BE2C (cell line): Measurements from ENCODE around the gene SRD5A1.
A peak's percentile ranks its signal among the peaks of the same experiment; 100 is the strongest.

Experiments used
- DNase-seq: peaks from one replicate; pipeline ENCODE4 v3.0.0-alpha.2; 2020
- H3K27me3 ChIP-seq: fragments of 250-450 bp; sonication (Bioruptor Pico); 2 replicates; pipeline ENCODE4 v1.5.1; 2020; ENCODE audit warnings: mild to moderate bottlenecking
- H3K36me3 ChIP-seq: fragments of 250-450 bp; sonication (Bioruptor Pico); 2 replicates; pipeline ENCODE4 v1.5.1; 2020; ENCODE audit warnings: mild to moderate bottlenecking
- H3K4me1 ChIP-seq: fragments of 250-450 bp; sonication (Bioruptor Pico); 2 replicates; pipeline ENCODE4 v1.5.1; 2020
- H3K4me3 ChIP-seq: 2 replicates; pipeline ENCODE4 v1.5.1; 2011; ENCODE audit warnings: low read depth, low read length
- H3K9me3 ChIP-seq: fragments of 250-450 bp; sonication (Bioruptor Pico); 2 replicates; pipeline ENCODE4 v1.5.1; 2020
- TF ChIP-seq, protein P1 (sequence below): IDR thresholded peaks from 2 replicates; pipeline ENCODE4 v1.5.1; 2012; ENCODE audit warnings: mild to moderate bottlenecking, low read depth, low read length

SRD5A1 gene

DNA sequence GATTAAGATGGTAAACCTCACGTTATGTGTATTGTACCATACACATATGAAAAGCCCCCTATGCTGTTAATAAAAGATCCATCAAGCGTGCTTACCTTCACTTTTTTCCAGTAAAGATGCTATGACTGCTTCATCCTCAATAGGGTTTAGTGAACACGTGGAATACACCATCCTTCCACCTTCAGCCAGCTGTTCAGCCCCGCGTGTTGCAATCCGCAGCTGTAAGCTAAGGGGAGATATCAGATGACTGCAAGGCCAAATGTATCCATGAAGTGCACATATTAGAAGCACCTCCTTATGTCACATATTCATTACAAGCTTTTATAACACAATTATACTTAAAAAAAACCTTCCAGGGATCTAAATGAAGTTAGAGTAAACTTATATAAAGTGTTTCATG is 16.6 kb upstream of the SRD5A1 start:
- no peak for DNase-seq
- TF ChIP-seq, protein P1, sequence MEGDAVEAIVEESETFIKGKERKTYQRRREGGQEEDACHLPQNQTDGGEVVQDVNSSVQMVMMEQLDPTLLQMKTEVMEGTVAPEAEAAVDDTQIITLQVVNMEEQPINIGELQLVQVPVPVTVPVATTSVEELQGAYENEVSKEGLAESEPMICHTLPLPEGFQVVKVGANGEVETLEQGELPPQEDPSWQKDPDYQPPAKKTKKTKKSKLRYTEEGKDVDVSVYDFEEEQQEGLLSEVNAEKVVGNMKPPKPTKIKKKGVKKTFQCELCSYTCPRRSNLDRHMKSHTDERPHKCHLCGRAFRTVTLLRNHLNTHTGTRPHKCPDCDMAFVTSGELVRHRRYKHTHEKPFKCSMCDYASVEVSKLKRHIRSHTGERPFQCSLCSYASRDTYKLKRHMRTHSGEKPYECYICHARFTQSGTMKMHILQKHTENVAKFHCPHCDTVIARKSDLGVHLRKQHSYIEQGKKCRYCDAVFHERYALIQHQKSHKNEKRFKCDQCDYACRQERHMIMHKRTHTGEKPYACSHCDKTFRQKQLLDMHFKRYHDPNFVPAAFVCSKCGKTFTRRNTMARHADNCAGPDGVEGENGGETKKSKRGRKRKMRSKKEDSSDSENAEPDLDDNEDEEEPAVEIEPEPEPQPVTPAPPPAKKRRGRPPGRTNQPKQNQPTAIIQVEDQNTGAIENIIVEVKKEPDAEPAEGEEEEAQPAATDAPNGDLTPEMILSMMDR, result no peak
- no peaks in the 10 kb centered on the region for H3K27me3 ChIP-seq
- no peak overlapping the region for H3K4me3 ChIP-seq
- no peaks in the 10 kb centered on the region for H3K9me3 ChIP-seq
- no peaks in the 10 kb centered on the region for H3K4me1 ChIP-seq
- H3K36me3 ChIP-seq, result peaks cover 94% of the 10 kb centered on the region

DNA sequence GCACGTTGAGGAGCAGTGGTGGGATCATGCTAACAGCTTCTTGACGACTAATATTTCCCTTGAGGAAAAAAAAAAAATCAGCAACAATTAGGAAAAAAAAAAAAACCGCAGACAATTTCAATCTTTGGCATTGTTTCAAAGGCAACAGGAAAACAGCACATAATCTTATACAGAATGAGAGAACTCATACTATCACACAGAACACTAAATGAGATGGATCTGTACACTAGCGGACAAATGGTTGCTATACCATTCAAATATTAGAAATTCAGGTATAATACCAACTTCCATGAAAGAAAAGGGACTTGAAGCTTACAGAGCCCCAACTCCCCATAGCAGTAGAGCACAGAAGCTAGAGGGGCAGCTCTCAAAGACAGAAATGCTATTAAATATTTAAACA is 10.0 kb upstream of the SRD5A1 start:
- TF ChIP-seq, protein P1, result no peak
- no peaks in the 10 kb centered on the region for H3K9me3 ChIP-seq
- H3K36me3 ChIP-seq, result peaks cover 94% of the 10 kb centered on the region
- DNase-seq, result no peak
- no peaks in the 10 kb centered on the region for H3K4me1 ChIP-seq
- H3K4me3 ChIP-seq, result no peak overlapping the region
- H3K27me3 ChIP-seq, result no peaks in the 10 kb centered on the region

- Histone ChIP-seq H3K4me1 (no peaks in the 10 kb centered on the region), H3K9me3 (no peaks in the 10 kb centered on the region), H3K4me3 (no peak overlapping the region), H3K27me3 (no peaks in the 10 kb centered on the region), H3K36me3 (peaks cover 94% of the 10 kb centered on the region)
- DNase-seq, result no peak
- TF ChIP-seq, protein P1, result no peak
These were observed 9.3 kb upstream of the SRD5A1 start for GRCh38 chr5:6623941-6624340.

DNA sequence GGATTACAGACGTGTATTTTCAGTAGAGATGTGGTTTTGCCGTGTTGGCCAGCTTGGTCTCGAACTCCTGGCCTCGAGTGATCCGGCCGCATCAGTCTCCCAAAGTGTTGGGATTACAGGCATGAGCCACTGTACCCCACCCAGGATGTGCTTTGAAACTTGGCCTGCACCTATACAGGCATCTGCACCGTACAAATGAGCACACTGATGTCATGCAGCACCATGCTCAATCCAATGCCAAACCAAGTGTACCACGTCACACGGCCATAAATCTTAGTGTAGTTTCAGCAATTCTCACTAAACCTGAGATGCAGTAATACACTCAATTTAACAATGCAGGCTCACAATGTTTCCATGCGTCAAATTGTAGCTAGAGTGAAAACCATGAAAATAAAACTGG is 6.7 kb upstream of the SRD5A1 start:
- H3K4me1 ChIP-seq, result no peaks in the 10 kb centered on the region
- DNase-seq, result no peak
- H3K4me3 ChIP-seq, result no peak overlapping the region
- TF ChIP-seq, protein P1, result no peak
- H3K9me3 ChIP-seq, result no peaks in the 10 kb centered on the region
- H3K36me3 ChIP-seq, result peaks cover 94% of the 10 kb centered on the region
- no peaks in the 10 kb centered on the region for H3K27me3 ChIP-seq

DNA sequence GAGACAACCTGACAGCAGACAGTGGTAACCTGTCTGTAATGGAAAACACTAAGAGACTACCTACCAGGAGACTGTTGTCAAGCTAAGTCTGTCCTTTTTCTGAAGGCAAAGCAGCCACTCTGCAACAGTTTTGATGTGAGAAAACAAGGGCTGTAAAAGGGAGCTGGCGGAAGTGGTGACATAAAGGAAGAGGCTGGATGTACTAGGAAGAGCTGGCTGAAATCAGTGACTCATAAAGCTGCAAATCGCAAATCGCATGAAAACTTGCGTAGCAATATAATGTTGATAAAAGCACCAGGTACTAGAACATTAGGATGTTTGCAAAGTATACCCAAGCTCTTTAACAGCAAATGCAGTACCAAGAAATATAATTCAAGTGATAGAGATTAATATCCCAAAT is 1.8 kb upstream of the SRD5A1 start:
- no peaks in the 10 kb centered on the region for H3K9me3 ChIP-seq
- DNase-seq, result no peak
- H3K4me3 ChIP-seq, result peak overlapping the region; percentile 92
- H3K36me3 ChIP-seq, result peaks cover 55% of the 10 kb centered on the region
- no peaks in the 10 kb centered on the region for H3K4me1 ChIP-seq
- TF ChIP-seq, protein P1, result no peak
- no peaks in the 10 kb centered on the region for H3K27me3 ChIP-seq

DNA sequence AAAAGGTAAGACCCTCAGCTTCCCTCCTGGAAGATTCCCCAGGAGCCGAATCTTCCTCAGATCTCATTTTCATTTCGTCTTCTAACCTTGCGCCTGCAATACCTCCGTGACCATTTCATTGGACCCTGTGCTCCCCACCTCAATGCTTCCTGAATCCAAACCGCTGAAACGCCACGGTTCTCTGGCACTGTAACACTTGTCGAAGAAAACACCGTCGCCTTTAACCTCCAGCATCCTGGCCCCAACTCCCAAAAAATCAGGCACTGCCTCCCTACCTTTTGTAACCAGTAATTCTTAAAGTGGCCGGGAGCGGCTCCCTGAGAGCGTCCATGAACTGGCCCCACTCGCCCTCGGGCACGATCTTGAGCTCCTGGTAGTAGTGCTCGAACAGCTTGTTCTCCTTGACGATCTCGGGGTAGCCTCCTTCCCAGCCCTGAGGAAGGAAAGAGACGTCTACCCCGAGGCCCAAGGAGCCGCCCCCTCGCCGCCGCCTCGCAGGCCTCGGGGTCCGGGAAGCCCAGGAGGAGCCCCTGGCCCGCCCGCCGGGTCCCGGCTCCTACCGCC is 834 bp upstream of the SRD5A1 start:
- TF ChIP-seq, protein P1, result no peak
- peak; percentile 39 for DNase-seq
- Histone ChIP-seq H3K36me3 (peaks cover 47% of the 10 kb centered on the region), H3K4me3 (peak overlapping the region; percentile 92), H3K9me3 (no peaks in the 10 kb centered on the region), H3K4me1 (no peaks in the 10 kb centered on the region), H3K27me3 (no peaks in the 10 kb centered on the region)
